ENCODE results near the gene RNASEH2C. TPM values are rescaled to one million over a fixed set of nuclear protein-coding genes. Genes with fewer than 3 reads are reported as not detected.
A peak's percentile ranks its signal among the peaks of the same experiment; 100 is the strongest.

Gene RNASEH2C
- total and polyA plus RNA-seq, 2 of the 13 experiments (the other 11 are each of a cell fraction or from before 2014, with no cell fraction given) = 27.4 to 50.9 TPM

- TF ChIP-seq ZNF616 (CRISPR knock-in tag; IDR thresholded peaks at IDR 0.05; ENCODE audit: low read depth) (peak; percentile 93), SALL1 (CRISPR knock-in tag; IDR thresholded peaks at IDR 0.05) (peak; percentile 96), RORA (CRISPR knock-in tag; IDR thresholded peaks at IDR 0.05) (no peak), HOXA7 (CRISPR knock-in tag; IDR thresholded peaks at IDR 0.05) (0 out of 2 replicates have a peak, but pooled peaks have one; percentile 72), MED8 (CRISPR knock-in tag; IDR thresholded peaks at IDR 0.05; ENCODE audit: insufficient replicate concordance) (peak; percentile 84), BRD4 (CRISPR knock-in tag; IDR thresholded peaks at IDR 0.05) (no peak), ZNF331 (CRISPR knock-in tag; IDR thresholded peaks at IDR 0.05) (peak; percentile 81), KLF16 (CRISPR knock-in tag; IDR thresholded peaks at IDR 0.05) (peak in 1 of 2 experiments; percentile 92; a peak in 2 of 4 replicates), SMAD1 (CRISPR knock-in tag; IDR thresholded peaks at IDR 0.05; ENCODE audit: borderline replicate concordance, low read depth) (peak; percentile 82), PRDM4 (CRISPR knock-in tag; IDR thresholded peaks at IDR 0.05; ENCODE audit: borderline replicate concordance) (no peak), DNMT1 (CRISPR knock-in tag; IDR thresholded peaks at IDR 0.05) (peak; percentile 74; the same call in 1 of the 2 replicates), ZNF619 (CRISPR knock-in tag; IDR thresholded peaks at IDR 0.05) (peak; percentile 96), ZNF232 (CRISPR knock-in tag; IDR thresholded peaks at IDR 0.05; ENCODE audit: borderline replicate concordance) (peak; percentile 95; the same call in 1 of the 2 replicates), ZNF768 (CRISPR knock-in tag; IDR thresholded peaks at IDR 0.05) (peak; percentile 61; the same call in 1 of the 2 replicates), ZBTB7B (CRISPR knock-in tag; IDR thresholded peaks at IDR 0.05) (0 out of 2 replicates have a peak, but pooled peaks have one; percentile 15), HMG20A (CRISPR knock-in tag; IDR thresholded peaks at IDR 0.05; ENCODE audit: borderline replicate concordance) (no peak; the same call in 1 of the 2 replicates), ATRX (CRISPR knock-in tag; IDR thresholded peaks at IDR 0.05; ENCODE audit: borderline replicate concordance) (no peak), SIN3B (IDR thresholded peaks at IDR 0.05; ENCODE audit: low read length) (no peak), SP4 (CRISPR knock-in tag; IDR thresholded peaks at IDR 0.05) (peak; percentile 87), RELA (CRISPR knock-in tag; IDR thresholded peaks at IDR 0.05) (no peak), THAP11 (CRISPR knock-in tag; IDR thresholded peaks at IDR 0.05) (peak; percentile 93), ZNF781 (CRISPR knock-in tag; IDR thresholded peaks at IDR 0.05; ENCODE audit: borderline replicate concordance, not compliant biosample characterization) (peak; percentile 93)
- TF ChIP-seq, protein P1, sequence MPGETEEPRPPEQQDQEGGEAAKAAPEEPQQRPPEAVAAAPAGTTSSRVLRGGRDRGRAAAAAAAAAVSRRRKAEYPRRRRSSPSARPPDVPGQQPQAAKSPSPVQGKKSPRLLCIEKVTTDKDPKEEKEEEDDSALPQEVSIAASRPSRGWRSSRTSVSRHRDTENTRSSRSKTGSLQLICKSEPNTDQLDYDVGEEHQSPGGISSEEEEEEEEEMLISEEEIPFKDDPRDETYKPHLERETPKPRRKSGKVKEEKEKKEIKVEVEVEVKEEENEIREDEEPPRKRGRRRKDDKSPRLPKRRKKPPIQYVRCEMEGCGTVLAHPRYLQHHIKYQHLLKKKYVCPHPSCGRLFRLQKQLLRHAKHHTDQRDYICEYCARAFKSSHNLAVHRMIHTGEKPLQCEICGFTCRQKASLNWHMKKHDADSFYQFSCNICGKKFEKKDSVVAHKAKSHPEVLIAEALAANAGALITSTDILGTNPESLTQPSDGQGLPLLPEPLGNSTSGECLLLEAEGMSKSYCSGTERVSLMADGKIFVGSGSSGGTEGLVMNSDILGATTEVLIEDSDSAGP (CRISPR knock-in tag; IDR thresholded peaks at IDR 0.05; ENCODE audit: borderline replicate concordance) = peak; percentile 88; the same call in 1 of the 2 replicates
- TF ChIP-seq, protein P2, sequence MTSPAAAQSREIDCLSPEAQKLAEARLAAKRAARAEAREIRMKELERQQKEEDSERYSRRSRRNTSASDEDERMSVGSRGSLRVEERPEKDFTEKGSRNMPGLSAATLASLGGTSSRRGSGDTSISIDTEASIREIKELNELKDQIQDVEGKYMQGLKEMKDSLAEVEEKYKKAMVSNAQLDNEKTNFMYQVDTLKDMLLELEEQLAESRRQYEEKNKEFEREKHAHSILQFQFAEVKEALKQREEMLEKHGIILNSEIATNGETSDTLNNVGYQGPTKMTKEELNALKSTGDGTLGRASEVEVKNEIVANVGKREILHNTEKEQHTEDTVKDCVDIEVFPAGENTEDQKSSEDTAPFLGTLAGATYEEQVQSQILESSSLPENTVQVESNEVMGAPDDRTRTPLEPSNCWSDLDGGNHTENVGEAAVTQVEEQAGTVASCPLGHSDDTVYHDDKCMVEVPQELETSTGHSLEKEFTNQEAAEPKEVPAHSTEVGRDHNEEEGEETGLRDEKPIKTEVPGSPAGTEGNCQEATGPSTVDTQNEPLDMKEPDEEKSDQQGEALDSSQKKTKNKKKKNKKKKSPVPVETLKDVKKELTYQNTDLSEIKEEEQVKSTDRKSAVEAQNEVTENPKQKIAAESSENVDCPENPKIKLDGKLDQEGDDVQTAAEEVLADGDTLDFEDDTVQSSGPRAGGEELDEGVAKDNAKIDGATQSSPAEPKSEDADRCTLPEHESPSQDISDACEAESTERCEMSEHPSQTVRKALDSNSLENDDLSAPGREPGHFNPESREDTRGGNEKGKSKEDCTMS (CRISPR knock-in tag; conservative IDR thresholded peaks at IDR 0.05) = no peak
These were observed 8.6 kb downstream of the RNASEH2C start, which contains the start of gene KAT5 (continued) for GRCh38 chr11:65711785-65712632.
